HG03066 (cell line): ENCODE data around the gene RSBN1L.

Experiments
- ATAC-seq: cut with Tn5 transposase; IDR thresholded peaks from one replicate; pipeline ENCODE4 v1.9.1; 2021; ENCODE audit warnings: low read depth; ENCODE audit not compliant: unreplicated experiment

Gene RSBN1L

DNA sequence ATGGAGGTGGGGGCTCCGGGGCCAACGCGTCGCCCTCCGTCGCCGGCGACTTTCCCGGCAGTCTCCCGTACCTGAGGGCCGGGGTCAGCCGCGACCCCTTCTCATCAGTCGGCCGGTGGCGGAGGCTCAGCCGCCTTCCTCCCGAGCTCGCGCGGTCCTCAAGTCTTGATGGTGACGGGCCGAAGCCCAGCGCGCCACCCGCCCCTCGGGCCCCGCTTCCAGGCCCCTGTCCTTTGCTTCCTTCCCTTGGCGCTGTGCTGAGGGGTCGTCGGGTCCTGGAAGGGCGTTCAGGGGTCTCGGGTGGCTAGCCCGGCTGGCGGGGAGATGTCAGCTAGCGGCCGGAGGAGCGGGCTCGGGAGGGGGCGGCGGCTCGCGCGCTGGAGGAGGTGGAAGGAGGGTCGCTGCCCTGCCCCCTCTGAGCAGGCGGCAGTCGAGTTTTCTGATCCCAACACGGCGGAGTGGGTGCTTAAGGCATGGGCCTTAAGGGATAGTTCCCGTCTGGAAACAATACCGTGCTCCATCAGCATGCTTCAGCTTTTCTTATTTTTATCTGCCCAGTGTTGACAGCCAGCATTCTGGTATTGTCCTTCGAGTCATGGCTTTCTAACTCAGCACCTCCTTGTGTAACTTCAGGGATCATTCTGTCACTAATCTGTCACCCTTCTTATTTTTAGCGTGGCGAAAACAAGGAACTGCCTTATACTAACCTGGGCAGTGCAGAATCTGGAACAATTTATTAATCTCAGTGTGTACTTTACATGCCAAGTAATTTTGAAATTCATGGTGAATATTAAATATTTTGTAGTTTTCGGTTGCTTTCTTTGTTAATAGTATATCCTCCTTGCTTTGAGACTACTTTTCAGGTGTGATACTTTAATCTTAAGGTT, 103.1 kb downstream of the RSBN1L start:
- ATAC-seq = no peak

DNA sequence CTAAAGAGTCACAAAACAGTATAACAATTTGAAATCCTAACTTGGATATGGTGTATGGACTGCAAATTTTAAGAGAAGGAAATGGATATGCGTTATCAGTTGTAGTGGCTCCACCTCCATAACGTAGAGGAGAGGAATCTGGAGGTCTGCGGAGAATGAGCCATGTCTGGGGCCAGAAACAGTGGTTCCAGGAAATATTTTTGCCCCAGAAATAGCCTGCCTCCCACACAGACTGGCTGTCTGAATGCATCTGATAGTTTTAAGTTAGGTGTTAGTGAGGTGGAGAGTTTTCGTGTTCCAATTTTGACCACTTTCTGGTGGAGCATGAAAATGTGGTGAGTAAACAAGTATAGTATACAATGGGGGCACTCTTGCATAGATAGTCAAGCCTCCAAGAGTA, 103.9 kb downstream of the RSBN1L start:
- ATAC-seq = peak; percentile 15

DNA sequence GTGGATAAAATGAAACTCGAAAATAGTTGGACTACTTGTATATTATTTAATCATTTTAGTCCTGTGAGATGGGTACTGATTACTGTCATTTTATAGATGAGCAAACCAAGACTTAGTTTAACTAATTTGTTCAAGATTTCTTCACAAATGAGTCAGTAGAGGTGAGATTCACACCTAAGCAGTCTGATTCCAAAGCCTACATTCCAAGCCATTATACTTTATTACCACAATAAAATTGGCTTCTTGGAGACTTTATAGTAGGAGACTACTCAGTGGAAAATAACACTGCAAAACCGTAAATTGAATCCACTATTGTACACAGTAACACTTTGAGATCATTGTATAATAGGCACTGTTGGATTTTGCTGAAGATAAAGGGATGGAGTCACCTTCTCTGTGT, 104.5 kb downstream of the RSBN1L start:
- ATAC-seq = no peak

DNA sequence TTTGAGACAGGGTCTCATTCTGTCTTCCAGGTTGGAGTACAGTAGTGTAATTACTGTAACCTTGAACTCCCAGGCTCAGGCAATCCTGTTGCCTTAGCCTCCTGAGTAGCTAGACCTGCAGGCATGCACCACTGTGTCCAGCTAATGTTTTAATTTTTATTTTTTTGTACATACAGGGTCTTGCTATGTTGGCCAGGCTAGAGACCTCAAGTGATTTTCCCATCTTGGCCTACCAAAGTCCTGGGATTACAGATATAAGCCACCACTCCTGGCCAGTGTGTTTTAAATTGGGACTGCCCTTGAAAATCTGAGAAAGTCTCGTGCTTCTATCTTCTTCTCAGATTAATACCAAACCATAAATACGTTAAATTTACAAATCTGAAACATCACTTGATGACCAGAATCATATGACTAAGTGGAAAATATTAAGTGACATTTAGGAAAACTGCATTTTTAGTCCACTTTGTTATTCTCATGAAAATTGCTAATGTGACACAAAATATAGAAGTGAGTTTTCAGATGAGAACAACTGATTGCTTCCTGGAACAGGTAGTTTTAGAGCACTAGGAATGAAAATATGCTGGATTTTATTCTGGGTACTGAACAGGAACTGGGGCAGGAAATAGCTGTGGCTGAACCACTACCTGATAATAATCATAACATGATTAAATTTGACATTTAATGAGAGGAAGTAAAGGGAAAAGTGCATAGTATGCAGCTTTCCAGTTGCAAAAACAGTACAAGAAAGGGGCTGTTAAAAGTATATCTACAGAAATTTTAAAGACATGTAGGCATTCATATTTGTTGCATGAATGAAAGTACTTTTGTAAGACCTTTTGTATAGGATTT, 106.5 kb downstream of the RSBN1L start:
- no peak for ATAC-seq

DNA sequence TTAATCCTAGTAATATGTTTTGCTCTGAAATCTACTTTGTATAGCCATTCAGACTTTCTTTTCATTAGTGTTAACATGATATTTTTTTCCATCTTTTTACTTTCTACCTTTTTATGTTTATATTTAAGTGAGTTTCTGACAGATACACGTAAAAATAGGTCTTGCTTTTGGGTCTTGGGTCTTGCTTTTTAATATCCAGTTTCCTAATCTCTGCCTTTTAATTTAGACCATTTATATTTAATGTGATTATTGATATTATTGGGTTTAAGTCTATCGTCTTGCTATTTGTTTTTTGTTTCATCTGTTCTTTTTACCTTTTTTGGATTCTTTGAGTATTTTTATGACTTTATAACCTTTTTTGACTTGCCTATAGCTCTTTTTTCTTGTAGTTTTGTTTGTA, 110.2 kb downstream of the RSBN1L start:
- ATAC-seq = no peak

DNA sequence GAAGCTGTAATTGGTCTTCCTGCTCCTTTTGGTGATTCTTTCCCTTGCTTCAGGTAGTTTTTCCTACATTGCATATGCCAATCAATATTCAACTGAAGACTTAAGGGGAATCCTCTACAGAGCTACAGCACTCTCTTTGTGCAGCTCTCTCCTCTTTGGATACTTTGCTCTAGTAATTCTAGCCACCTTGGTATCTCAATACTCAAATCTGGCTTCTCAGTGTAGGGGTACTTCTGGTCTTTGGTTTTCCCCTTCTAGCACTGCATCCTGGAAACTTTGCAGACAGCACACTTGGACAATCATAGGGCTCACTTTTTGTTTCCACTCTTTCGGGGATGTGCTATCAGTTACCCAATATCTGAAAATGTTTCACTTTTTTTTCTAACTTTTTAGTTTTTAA, 112.3 kb downstream of the RSBN1L start:
- ATAC-seq = no peak

DNA sequence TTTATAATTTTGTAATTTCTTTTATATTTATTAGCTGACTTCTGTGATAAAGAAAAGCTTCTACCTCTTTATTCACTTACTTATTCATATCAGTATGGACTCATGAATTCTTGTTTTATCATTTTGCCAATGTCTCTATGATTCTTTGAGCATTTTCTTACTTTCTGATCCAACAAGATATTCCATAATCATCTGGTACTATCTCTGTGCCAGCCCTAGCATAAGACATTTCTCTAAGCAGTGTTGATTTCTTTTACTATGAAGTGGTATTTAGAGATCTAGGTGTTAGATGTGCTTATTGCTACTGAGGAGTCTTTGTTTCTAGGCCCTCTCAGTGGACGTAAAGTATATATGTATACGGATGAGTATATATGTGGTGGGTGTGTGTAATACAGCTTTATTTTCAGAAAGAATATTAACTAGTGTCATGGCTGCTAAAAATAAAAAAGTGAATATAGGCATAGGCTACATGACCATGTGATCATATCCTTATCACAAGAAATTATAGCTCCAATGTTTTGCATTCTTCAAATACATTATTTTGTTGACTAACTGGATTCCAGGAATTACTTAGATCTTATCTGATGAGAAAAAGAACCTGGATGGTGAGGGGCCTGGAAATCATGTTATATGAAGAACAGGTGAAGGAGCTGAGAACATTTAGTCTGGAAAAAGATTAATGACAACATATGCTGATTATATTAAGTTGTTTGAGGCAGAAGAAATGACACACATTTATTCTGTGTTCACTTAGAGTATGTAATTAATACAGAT, 115.4 kb downstream of the RSBN1L start:
- ATAC-seq = no peak

DNA sequence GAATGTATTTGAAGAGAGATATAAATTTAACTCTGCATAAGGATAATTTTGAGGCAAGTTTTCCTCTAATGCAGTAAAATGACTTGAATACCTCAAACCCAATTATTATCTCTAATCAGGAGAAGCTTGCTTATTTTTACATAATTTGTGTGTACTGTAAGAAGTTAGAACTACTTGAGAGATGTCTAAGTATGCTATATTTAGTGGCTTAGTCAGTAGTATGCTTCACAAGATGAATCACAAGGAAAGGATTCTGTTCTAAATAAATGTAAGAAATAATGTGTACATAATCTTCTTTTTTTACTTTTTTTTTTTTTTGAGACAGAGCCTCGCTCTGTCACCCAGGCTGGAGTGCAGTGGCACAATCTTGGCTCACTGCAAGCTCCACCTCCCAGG, 116.0 kb downstream of the RSBN1L start:
- no peak for ATAC-seq

DNA sequence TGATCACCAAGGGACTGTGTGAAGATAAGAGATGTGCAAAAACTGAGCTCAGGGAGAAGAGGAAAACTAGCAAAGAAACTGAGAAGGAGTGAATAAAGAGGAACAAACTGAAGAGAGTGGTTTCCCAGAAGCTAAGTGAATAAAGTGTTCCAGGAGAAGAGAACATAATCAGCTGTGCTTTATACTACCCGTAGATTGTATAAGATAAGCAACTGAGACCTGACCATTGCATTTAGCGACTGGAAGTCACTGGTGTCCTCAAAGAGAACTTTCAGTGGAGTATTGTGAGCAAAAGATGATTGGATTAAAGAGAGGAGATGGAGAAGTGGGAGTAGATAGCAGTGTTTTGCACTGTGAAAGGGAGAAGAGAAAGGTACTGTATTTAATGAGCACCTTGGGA, 116.9 kb downstream of the RSBN1L start:
- ATAC-seq = no peak

DNA sequence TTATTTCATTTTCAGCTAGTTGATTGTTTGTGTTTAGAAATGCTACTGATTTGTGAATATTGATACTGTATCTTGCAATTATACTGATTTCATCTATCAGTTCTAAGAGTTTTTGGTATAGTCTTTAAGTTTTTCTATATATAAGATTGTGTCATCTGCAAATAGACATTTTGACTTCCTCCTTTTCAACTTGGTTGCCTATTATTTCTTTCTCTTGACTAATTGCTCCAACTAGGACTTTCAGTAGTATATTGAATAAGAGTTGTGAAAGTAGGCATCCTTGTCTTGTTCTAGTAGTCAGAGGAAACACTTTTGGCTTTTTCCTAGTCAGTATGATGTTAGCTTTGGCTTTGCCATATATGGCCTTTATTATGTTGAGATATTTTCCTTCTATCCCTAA, 122.8 kb downstream of the RSBN1L start:
- ATAC-seq = no peak

DNA sequence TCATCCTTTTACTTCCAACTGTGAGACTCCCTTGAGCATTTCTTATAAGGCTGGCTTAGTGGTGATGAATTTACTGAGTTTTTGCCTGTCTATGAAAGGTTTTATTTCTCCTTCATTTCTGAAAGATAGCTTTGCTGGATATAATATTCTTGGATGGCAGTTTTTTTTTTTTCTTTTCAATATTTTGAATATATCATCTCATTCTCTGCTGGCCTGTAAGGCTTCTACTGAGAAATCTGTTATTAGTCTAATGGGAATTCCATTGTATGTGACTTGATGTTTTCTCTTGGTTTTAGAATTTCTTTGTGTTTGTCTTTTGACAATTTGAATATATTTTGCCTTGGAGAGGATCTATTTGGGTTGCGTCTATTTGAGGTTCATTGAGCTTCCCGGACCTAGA, 124.7 kb downstream of the RSBN1L start:
- no peak for ATAC-seq

DNA sequence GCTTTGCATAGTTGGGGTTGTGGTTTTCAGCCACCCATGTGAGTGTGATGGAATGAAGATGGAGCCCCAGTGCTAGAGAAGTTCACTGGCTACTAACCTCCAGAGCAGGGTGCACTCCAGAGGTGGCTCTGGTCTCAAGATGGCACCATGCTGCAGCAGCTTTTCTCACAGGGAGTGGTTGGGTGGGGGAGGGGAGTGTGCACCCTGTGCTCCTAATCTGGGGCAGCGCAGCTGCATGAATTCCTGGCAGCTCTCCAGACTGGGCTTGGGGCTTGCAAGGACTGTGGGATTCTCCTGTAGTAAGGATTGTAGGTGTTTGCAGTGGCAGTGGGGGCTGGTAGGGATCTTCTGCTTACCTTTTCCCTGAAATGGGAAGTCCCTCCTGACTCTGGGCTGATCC, 126.0 kb downstream of the RSBN1L start:
- ATAC-seq = no peak

DNA sequence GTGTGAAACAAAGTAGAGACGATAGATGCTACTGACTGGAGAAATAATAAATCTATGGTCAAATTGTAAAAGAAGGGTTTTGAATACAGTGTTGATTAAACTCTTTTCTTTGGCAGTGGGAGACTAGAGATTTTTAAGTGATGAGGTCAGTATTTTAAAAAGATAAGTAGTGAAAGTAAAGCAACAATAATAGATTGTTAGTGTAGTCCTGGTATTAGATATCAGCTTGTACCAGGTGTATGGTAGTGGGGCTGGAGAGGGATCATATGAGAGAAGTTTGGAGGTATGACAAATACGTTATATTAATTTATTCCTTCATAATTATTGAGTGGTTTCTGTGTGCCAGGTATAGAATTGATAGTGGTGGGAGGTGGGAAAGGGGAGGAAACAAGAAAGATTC, 127.5 kb downstream of the RSBN1L start:
- peak; percentile 36 for ATAC-seq

DNA sequence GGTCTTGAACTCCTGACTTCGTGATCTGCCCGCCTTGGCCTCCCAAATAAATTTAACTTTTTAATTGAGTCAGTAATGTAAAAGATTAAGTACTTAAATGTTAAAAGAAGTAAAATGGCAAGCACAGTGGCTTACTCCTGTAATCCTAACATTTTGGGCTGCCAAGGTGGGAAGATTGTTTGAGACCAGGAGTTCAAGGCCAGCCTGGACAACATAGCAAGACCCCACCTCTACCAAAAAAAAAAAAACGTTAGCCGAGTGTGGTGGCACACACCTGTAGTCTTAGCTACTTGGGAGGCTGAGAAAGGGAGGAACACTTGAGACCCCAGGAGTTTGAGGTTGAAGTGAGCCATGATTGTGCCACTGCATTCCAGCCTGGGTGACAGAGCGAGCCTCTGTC, 128.4 kb downstream of the RSBN1L start:
- no peak for ATAC-seq

DNA sequence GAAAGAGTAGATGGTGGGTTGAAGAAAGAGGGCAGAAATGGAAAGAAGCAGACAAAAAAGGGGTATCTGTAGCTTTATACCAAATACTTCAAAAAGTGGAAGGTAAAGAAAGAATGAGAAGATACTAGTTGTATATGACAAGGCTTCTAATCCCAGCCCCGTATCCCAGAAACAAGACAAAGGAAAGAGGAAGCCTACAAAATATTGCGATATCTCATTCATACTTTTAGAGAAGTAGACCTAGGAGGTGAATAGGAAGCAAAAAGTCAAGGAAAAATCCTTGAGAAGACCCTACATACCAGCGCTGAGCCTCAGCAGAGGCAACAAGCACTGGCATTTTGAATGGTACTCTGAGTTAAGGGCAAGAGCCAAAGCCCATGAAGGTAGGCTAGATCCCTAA, 128.9 kb downstream of the RSBN1L start:
- no peak for ATAC-seq

DNA sequence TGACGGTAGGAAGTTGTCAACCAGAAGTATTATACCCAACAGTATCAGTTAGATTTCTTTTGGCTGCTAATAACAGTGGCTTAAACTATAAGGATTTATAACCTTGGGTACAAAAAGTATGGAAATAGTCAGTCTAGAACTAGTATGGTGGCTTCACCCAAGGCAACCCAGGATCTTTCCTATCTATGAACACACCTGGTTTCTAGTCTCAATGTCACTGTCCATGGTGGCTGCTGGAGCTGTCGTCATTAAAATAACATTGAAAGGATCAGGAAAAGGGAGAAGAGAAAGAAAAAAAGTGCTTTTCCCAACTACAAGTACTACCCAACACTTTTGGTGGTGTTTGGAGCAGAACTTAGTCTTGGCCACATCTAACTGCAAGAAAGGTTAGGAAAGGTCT, 130.0 kb downstream of the RSBN1L start:
- no peak for ATAC-seq

DNA sequence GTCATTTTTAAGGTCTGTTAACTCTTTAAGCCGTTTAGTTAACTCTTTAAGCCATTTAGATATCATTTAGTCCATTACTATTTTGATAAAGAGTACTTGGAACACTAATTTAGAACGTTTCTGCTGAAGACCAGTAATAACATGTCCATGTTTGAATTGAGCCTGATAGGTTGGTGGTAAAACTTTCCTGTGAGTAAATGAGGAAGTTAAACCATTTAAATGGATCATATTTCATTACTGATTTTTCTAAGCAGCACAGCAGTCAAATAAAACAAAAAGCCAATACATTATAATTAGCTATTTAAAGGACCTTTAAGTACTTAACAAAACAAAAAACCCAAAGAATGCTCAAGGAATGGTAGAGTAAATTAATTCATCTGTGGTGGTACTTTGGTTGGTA, 131.7 kb downstream of the RSBN1L start:
- no peak for ATAC-seq

DNA sequence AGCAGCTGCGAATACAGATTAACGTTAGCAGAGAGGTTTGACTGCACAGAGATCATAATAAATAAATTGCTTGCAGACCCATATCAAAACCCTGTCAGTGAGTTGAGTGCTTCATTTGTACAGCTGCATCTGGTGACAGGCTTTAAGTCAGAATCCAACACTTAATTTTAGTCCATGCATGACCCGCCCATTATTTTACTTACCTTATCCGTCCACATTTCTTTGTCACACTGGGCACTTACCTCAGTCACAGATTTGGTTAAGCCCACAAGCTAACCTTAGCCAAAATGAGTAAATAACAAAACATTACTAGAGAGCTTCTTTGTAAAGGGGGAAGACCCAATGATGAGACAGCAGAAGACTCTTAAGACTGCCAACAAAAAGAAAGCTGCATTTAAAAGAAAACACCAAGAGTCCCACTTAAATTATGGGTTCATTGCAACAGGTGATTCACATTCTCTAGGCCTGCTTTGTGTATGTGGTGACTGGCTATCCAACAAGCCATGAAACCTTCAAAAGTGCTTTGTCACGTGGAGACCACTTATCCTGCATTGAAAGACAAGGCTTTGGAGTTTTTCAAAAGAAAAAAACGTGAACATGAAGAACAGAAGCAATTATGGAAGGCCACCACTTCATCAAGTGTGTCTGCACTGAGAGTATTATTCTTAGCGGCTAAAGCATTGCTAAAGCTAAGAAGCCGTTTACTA, 134.5 kb downstream of the RSBN1L start:
- ATAC-seq = no peak

DNA sequence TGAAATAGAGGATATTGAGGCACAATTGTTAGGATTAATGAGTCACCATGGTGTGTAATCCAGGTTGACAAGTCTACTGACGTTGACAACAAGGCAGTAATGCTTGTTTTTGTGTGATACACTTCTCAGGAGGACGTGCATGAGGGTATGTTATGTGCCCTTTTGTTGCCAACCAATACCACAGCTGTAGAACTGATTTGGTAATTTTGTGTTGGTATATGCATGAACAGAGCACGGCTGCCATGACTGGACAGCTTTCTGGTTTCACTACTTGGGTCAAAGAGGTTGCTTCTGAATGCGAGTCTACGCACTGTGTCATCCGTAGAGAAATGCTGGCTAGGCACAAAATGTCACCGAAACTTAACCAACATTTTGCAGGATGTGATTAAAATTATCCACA, 135.2 kb downstream of the RSBN1L start:
- ATAC-seq = no peak

DNA sequence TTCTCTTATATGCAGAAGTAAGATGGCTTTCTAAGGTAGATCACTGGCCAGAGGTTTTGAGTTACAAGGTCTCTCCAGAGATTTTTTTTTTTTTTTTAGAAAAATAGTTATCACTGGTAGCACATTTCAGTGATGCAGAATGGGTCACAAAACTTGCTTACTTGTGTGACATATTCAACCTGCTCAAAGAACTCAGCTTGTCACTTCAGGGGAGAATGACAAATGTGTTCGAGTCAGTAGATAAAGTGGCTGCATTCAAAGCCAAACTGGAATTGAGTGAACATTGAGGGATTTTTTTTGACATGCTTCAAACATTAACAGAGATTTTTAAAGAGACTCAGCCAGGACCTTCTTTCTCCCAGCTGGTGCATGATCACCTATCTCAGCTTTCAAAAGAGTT, 135.7 kb downstream of the RSBN1L start:
- no peak for ATAC-seq
